ENCODE results near the gene SYNE3.

The SYNE3 gene

DNA sequence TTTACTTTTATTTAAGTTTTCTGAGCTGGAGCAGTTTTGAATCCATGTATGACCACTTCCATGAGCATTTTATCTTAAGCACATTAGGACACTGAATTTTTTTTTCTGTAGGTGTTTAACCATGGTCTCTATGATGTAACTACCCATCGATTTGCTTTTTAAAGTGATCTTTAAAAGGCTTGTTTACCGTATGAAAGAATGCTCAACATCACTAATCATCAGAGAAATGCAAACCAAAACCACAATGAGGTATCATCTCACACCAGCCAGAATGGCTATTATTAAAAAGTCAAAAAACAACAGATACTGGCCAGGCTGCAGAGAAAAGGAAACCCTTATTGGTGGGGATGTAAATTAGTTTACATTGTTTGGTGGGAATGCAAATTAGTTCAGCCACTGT, 41.4 kb upstream of the SYNE3 start:
- Histone ChIP-seq H3K79me2 (ENCODE audit: control insufficient read depth, insufficient read depth, low read length) (no peaks in the 10 kb centered on the region), H2BK15ac (replicated peaks; ENCODE audit: low read depth) (no peak overlapping the region), H3K9ac (ENCODE audit: low read length) (no peak overlapping the region), H2AK5ac (ENCODE audit: low read length) (no peak overlapping the region), H3K27me3 (ENCODE audit: insufficient read depth, low read length, poor library complexity) (no peaks in the 10 kb centered on the region), H3K79me1 (ENCODE audit: low read length) (no peaks in the 10 kb centered on the region), H3K56ac (ENCODE audit: low read length) (no peak overlapping the region), H2BK120ac (ENCODE audit: low read depth, low read length) (no peak overlapping the region), H3K4me2 (ENCODE audit: low read length) (no peak overlapping the region), H3K36me3 (ENCODE audit: control insufficient read depth, insufficient read depth, low read length) (no peaks in the 10 kb centered on the region), H4K5ac (ENCODE audit: low read length) (no peak overlapping the region), H3K4me3 (ENCODE audit: low read length) (no peak overlapping the region), H3K23ac (ENCODE audit: low read length) (no peak overlapping the region), H3K18ac (ENCODE audit: low read length) (no peak overlapping the region), H3K4ac (ENCODE audit: low read depth, low read length) (no peak overlapping the region), H4K8ac (ENCODE audit: low read depth, low read length) (no peak overlapping the region), H3K4me1 (ENCODE audit: control insufficient read depth, low read depth, low read length) (no peaks in the 10 kb centered on the region), H2BK5ac (ENCODE audit: low read length) (no peak overlapping the region), H3K27ac (ENCODE audit: low read depth, low read length) (no peak overlapping the region)
- DNase-seq, result no peak
- no CpG with 5 or more reads among the region's 2 CpGs for WGBS (ENCODE audit: extremely low coverage, insufficient coverage, low lambda C conversion rate)

DNA sequence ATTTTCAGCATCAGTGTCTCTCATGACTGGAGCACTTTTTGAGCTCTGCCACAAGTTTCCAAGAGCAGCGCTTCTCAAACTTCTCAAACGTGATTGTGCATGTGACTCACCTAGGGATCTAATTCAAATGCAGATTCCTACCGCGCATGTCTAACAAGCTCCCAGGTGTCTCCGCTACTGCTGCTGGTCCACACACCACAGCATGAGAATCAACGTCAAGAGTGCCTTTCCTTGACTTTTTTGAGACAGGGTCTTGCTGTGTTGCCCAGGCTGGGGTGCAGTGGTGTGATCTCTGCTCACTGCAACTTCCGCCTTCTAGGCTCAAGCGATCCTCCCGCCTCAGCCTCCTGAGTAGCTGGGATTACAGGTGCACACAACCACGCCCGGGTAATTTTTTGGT, 40.8 kb upstream of the SYNE3 start:
- H3K18ac ChIP-seq (ENCODE audit: low read length), result no peak overlapping the region
- no peak overlapping the region for H3K9ac ChIP-seq (ENCODE audit: low read length)
- H3K4me3 ChIP-seq (ENCODE audit: low read length), result no peak overlapping the region
- H2AK5ac ChIP-seq (ENCODE audit: low read length), result no peak overlapping the region
- H3K79me2 ChIP-seq (ENCODE audit: control insufficient read depth, insufficient read depth, low read length), result no peaks in the 10 kb centered on the region
- H2BK5ac ChIP-seq (ENCODE audit: low read length), result no peak overlapping the region
- H3K4me2 ChIP-seq (ENCODE audit: low read length), result no peak overlapping the region
- no peak overlapping the region for H4K5ac ChIP-seq (ENCODE audit: low read length)
- no peaks in the 10 kb centered on the region for H3K79me1 ChIP-seq (ENCODE audit: low read length)
- no peak overlapping the region for H4K8ac ChIP-seq (ENCODE audit: low read depth, low read length)
- H3K4ac ChIP-seq (ENCODE audit: low read depth, low read length), result no peak overlapping the region
- no peaks in the 10 kb centered on the region for H3K36me3 ChIP-seq (ENCODE audit: control insufficient read depth, insufficient read depth, low read length)
- no peak overlapping the region for H3K23ac ChIP-seq (ENCODE audit: low read length)
- no peak for DNase-seq
- H3K27ac ChIP-seq (ENCODE audit: low read depth, low read length), result no peak overlapping the region
- H3K27me3 ChIP-seq (ENCODE audit: insufficient read depth, low read length, poor library complexity), result no peaks in the 10 kb centered on the region
- H2BK120ac ChIP-seq (ENCODE audit: low read depth, low read length), result no peak overlapping the region
- no peak overlapping the region for H3K56ac ChIP-seq (ENCODE audit: low read length)
- no peaks in the 10 kb centered on the region for H3K4me1 ChIP-seq (ENCODE audit: control insufficient read depth, low read depth, low read length)
- no CpG with 5 or more reads among the region's 11 CpGs for WGBS (ENCODE audit: extremely low coverage, insufficient coverage, low lambda C conversion rate)
- H2BK15ac ChIP-seq (replicated peaks; ENCODE audit: low read depth), result no peak overlapping the region

DNA sequence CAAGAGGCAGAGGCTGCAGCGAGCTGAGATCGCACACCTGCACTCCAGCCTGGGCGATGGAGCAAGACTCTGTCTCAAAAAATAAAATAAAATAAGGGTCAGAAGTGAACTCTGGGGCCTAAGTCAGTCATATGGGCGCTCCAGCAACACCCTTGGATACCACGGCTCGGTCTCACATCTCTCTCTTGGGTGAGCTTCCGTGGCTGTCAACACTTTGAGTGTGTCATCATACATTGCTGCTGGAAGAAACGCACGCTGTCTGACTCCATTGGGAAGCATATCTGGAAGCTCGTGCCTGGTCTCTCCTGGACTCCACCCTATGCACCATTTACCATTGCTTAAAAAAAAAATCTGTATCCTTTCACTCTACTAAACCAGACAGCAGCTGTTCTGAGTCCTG, 38.6 kb upstream of the SYNE3 start:
- Histone ChIP-seq H3K18ac (ENCODE audit: low read length) (no peak overlapping the region), H2BK5ac (ENCODE audit: low read length) (no peak overlapping the region), H4K8ac (ENCODE audit: low read depth, low read length) (no peak overlapping the region), H3K4me3 (ENCODE audit: low read length) (no peak overlapping the region), H3K23ac (ENCODE audit: low read length) (no peak overlapping the region), H3K27me3 (ENCODE audit: insufficient read depth, low read length, poor library complexity) (no peaks in the 10 kb centered on the region), H3K36me3 (ENCODE audit: control insufficient read depth, insufficient read depth, low read length) (no peaks in the 10 kb centered on the region), H4K5ac (ENCODE audit: low read length) (no peak overlapping the region), H3K27ac (ENCODE audit: low read depth, low read length) (no peak overlapping the region), H3K56ac (ENCODE audit: low read length) (no peak overlapping the region), H2BK120ac (ENCODE audit: low read depth, low read length) (no peak overlapping the region), H3K4ac (ENCODE audit: low read depth, low read length) (no peak overlapping the region), H3K79me1 (ENCODE audit: low read length) (no peaks in the 10 kb centered on the region), H3K4me1 (ENCODE audit: control insufficient read depth, low read depth, low read length) (no peaks in the 10 kb centered on the region), H3K9ac (ENCODE audit: low read length) (no peak overlapping the region), H3K4me2 (ENCODE audit: low read length) (no peak overlapping the region), H2AK5ac (ENCODE audit: low read length) (no peak overlapping the region), H2BK15ac (replicated peaks; ENCODE audit: low read depth) (no peak overlapping the region), H3K79me2 (ENCODE audit: control insufficient read depth, insufficient read depth, low read length) (no peaks in the 10 kb centered on the region)
- WGBS (ENCODE audit: extremely low coverage, insufficient coverage, low lambda C conversion rate), result no CpG with 5 or more reads among the region's 10 CpGs
- DNase-seq, result no peak

DNA sequence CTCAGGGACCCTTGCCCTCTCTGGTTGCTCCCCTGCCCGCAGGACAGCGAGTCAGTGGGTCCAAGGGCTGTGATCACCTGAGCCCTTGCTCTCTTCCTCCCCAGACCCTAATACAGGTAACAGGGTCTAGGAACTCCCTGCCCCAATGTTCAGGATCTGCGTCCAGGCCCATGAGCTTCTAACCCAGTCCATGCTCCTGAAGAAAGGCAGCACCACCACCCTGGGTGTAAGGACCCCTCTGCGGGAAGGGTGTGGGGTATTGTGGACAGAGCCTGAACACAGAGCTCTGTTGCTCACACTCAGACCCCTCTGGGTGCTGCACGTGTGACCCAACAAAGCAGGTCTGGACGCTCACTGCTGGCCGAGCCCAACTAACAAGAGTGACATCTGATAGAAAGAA, 36.7 kb upstream of the SYNE3 start:
- H3K79me2 ChIP-seq (ENCODE audit: control insufficient read depth, insufficient read depth, low read length), result no peaks in the 10 kb centered on the region
- no CpG with 5 or more reads among the region's 7 CpGs for WGBS (ENCODE audit: extremely low coverage, insufficient coverage, low lambda C conversion rate)

DNA sequence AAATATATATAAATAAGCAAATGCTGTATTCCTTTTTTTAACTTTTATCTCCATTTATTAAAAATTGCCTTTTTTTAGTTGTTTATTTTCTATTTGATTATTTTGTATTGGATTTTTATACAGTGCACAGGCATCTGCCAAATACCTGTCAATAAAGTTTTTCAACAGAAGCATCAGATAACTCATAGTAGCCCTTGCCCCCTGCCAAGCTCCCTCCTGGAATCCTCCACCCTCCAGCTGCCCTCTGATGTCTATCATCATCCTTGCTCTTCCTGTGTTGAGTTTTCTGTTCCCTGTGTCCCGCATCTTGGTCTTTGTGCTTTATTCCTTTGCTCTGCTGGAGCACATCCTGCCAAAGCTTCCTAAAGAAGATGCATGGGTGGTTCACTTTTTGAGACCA, 35.0 kb upstream of the SYNE3 start:
- H3K4ac ChIP-seq (ENCODE audit: low read depth, low read length), result no peak overlapping the region
- H3K79me2 ChIP-seq (ENCODE audit: control insufficient read depth, insufficient read depth, low read length), result no peaks in the 10 kb centered on the region
- H2BK5ac ChIP-seq (ENCODE audit: low read length), result no peak overlapping the region
- H3K56ac ChIP-seq (ENCODE audit: low read length), result no peak overlapping the region
- H3K4me3 ChIP-seq (ENCODE audit: low read length), result no peak overlapping the region
- H2AK5ac ChIP-seq (ENCODE audit: low read length), result no peak overlapping the region
- H3K18ac ChIP-seq (ENCODE audit: low read length), result no peak overlapping the region
- no CpG with 5 or more reads among the region's 1 CpG for WGBS (ENCODE audit: extremely low coverage, insufficient coverage, low lambda C conversion rate)
- H2BK120ac ChIP-seq (ENCODE audit: low read depth, low read length), result no peak overlapping the region
- no peak overlapping the region for H4K5ac ChIP-seq (ENCODE audit: low read length)
- H3K9ac ChIP-seq (ENCODE audit: low read length), result no peak overlapping the region
- no peak overlapping the region for H4K8ac ChIP-seq (ENCODE audit: low read depth, low read length)
- H3K27ac ChIP-seq (ENCODE audit: low read depth, low read length), result no peak overlapping the region
- H3K4me2 ChIP-seq (ENCODE audit: low read length), result no peak overlapping the region
- H3K27me3 ChIP-seq (ENCODE audit: insufficient read depth, low read length, poor library complexity), result no peaks in the 10 kb centered on the region
- H2BK15ac ChIP-seq (replicated peaks; ENCODE audit: low read depth), result no peak overlapping the region
- no peak for DNase-seq
- no peaks in the 10 kb centered on the region for H3K79me1 ChIP-seq (ENCODE audit: low read length)
- H3K23ac ChIP-seq (ENCODE audit: low read length), result no peak overlapping the region
- H3K36me3 ChIP-seq (ENCODE audit: control insufficient read depth, insufficient read depth, low read length), result no peaks in the 10 kb centered on the region
- H3K4me1 ChIP-seq (ENCODE audit: control insufficient read depth, low read depth, low read length), result no peaks in the 10 kb centered on the region

More for the DNA sequence above, 36.7 kb upstream of the SYNE3 start:
- Histone ChIP-seq H3K18ac (ENCODE audit: low read length) (no peak overlapping the region), H3K4me3 (ENCODE audit: low read length) (no peak overlapping the region), H2BK120ac (ENCODE audit: low read depth, low read length) (no peak overlapping the region), H3K27ac (ENCODE audit: low read depth, low read length) (no peak overlapping the region), H3K79me1 (ENCODE audit: low read length) (no peaks in the 10 kb centered on the region), H2BK5ac (ENCODE audit: low read length) (no peak overlapping the region), H3K4me2 (ENCODE audit: low read length) (no peak overlapping the region), H3K23ac (ENCODE audit: low read length) (no peak overlapping the region), H3K4ac (ENCODE audit: low read depth, low read length) (no peak overlapping the region), H2BK15ac (replicated peaks; ENCODE audit: low read depth) (no peak overlapping the region), H3K56ac (ENCODE audit: low read length) (no peak overlapping the region), H3K27me3 (ENCODE audit: insufficient read depth, low read length, poor library complexity) (no peaks in the 10 kb centered on the region), H2AK5ac (ENCODE audit: low read length) (no peak overlapping the region), H4K5ac (ENCODE audit: low read length) (no peak overlapping the region), H3K9ac (ENCODE audit: low read length) (no peak overlapping the region), H3K4me1 (ENCODE audit: control insufficient read depth, low read depth, low read length) (no peaks in the 10 kb centered on the region), H3K36me3 (ENCODE audit: control insufficient read depth, insufficient read depth, low read length) (no peaks in the 10 kb centered on the region), H4K8ac (ENCODE audit: low read depth, low read length) (no peak overlapping the region)
- DNase-seq, result no peak

DNA sequence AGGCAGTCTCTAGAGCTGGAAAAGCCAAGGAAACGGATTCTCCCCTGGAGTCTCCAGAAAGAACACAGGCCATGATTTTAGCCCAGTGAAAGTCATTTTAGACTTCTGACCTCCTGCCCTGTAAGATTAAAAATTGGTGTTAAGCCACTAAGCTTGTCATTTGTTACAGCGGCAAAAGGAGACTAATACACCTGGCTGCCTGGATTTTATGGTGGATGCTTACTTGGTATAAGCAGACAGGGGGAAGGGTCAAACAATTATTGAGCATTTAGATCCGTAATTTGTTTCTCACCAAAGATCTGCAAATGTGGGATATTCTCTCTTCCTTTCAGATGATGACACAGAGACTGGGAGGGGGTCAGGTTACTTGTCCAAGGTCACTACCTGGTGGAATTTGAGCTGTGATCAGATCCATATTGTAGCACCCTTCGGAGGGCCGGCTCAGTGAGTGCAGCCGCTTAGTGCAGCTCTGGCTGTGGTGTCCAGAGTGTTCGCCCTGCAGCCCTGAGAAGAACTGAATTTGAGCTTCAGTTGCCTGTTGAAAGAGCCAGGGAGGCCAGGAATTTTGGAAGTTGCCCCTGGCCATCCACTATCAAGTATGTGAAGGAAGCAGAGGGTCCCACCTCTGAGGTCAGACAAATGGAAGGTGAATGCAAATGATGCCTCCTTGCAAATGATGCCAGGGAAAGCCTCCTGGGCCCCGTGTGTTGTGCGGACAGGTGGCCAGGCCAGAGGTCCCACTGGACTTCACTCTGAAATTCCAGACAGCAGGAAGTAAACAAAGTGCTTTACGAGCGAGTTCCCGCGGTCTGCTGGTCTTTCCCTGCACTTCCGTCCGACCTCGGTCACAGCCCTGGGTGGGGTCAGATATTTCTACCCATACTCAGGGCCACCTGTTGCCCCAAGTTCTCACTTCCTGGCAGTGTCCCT, 33.5 kb upstream of the SYNE3 start:
- Histone ChIP-seq H3K79me1 (ENCODE audit: low read length) (peaks cover 2% of the 10 kb centered on the region), H2BK15ac (replicated peaks; ENCODE audit: low read depth) (no peak overlapping the region), H2BK5ac (ENCODE audit: low read length) (no peak overlapping the region), H3K27ac (ENCODE audit: low read depth, low read length) (no peak overlapping the region), H4K8ac (ENCODE audit: low read depth, low read length) (no peak overlapping the region), H3K4me1 (ENCODE audit: control insufficient read depth, low read depth, low read length) (no peaks in the 10 kb centered on the region), H3K9ac (ENCODE audit: low read length) (no peak overlapping the region), H3K79me2 (ENCODE audit: control insufficient read depth, insufficient read depth, low read length) (no peaks in the 10 kb centered on the region), H3K4me3 (ENCODE audit: low read length) (no peak overlapping the region), H4K5ac (ENCODE audit: low read length) (no peak overlapping the region), H3K18ac (ENCODE audit: low read length) (no peak overlapping the region), H3K4me2 (ENCODE audit: low read length) (no peak overlapping the region), H3K23ac (ENCODE audit: low read length) (no peak overlapping the region), H3K4ac (ENCODE audit: low read depth, low read length) (no peak overlapping the region), H2AK5ac (ENCODE audit: low read length) (no peak overlapping the region), H3K27me3 (ENCODE audit: insufficient read depth, low read length, poor library complexity) (no peaks in the 10 kb centered on the region), H2BK120ac (ENCODE audit: low read depth, low read length) (no peak overlapping the region), H3K56ac (ENCODE audit: low read length) (no peak overlapping the region), H3K36me3 (ENCODE audit: control insufficient read depth, insufficient read depth, low read length) (no peaks in the 10 kb centered on the region)
- no CpG with 5 or more reads among the region's 16 CpGs for WGBS (ENCODE audit: extremely low coverage, insufficient coverage, low lambda C conversion rate)
- DNase-seq, result peak; percentile 31
